Suprapubic skin (tissue), 4 donors: ENCODE results near the gene ACSL5. TPM values are rescaled to one million over a fixed set of nuclear protein-coding genes. Genes with fewer than 3 reads are reported as not detected.
"Not testable (repeated sequence)": the region's sequence is repeated elsewhere in the genome, so short reads cannot be mapped to it uniquely, and the experiment has no call there.

Source experiments
- DNase-seq, 2 donors: peaks; one replicate each; pipeline ENCODE4 v3.0.0-alpha.2; 2019; ENCODE audit warnings: low spot score in 2 of 2
- H3K27ac ChIP-seq: fragments of 200-600 bp; sonication (generic); one replicate; pipeline ENCODE4 v1.5.1; 2019
- H3K27me3 ChIP-seq: fragments of 200-600 bp; sonication (generic); one replicate; pipeline ENCODE4 v1.5.1; 2019
- H3K36me3 ChIP-seq: fragments of 200-600 bp; sonication (generic); one replicate; pipeline ENCODE4 v1.5.1; 2019
- H3K4me1 ChIP-seq: fragments of 200-600 bp; sonication (generic); one replicate; pipeline ENCODE4 v1.5.1; 2019
- H3K4me3 ChIP-seq: fragments of 200-600 bp; sonication (generic); one replicate; pipeline ENCODE4 v1.5.1; 2019; ENCODE audit warnings: mild to moderate bottlenecking
- H3K9me3 ChIP-seq: fragments of 200-600 bp; sonication (generic); one replicate; pipeline ENCODE4 v1.5.1; 2019
- EP300 ChIP-seq: sonication (generic); formaldehyde crosslinking; IDR thresholded peaks from one replicate; pipeline ENCODE4 v1.6.1; 2017; ENCODE audit warnings: antibody characterized with exemption
- POLR2A ChIP-seq, 2 donors: fragments of 450-650 bp; IDR thresholded peaks; one replicate each; pipeline ENCODE4 v1.6.1; 2017; ENCODE audit warnings: antibody characterized with exemption in 2 of 2, mild to moderate bottlenecking in 2 of 2, moderate library complexity in 2 of 2
- POLR2AphosphoS5 ChIP-seq, 3 donors: sonication (generic); formaldehyde crosslinking; IDR thresholded peaks; one replicate each; pipeline ENCODE4 v1.6.1; 2017; ENCODE audit warnings: antibody characterized with exemption in 3 of 3
- WGBS: methylation state at CpG from one replicate; pipeline ENCODE4 v1.1.5; 2018; 5-methylcytosine and 5-hydroxymethylcytosine counted together
- total RNA-seq, 4 donors: library from RNA; depleted of rRNA; stranded (reverse); fragments of >200 nt; gene quantifications; one replicate each; pipeline ENCODE4 v1.1.0, GENCODE V29; 2016
- TF ChIP-seq, protein P1 (sequence below), 2 donors: fragments of 200-600 bp in 1 of 2; fragments of 450-650 bp in 1 of 2; sonication (generic) in 1 of 2; IDR thresholded peaks; one replicate each; pipeline ENCODE4 v1.5.1; 2016 to 2019; ENCODE audit warnings: antibody characterized with exemption in 2 of 2, mild to moderate bottlenecking in 1 of 2, moderate library complexity in 1 of 2

Gene ACSL5
- total RNA-seq, 4 donors from 2014 or later: 3.8 to 6.5 (median 5.0) TPM

- Histone ChIP-seq H3K4me1 (peaks cover 8% of the 10 kb centered on the region), H3K27ac (no peak overlapping the region), H3K4me3 (no peak overlapping the region), H3K36me3 (no peaks in the 10 kb centered on the region), H3K27me3 (no peaks in the 10 kb centered on the region), H3K9me3 (no peaks in the 10 kb centered on the region)
- TF ChIP-seq, protein P1, sequence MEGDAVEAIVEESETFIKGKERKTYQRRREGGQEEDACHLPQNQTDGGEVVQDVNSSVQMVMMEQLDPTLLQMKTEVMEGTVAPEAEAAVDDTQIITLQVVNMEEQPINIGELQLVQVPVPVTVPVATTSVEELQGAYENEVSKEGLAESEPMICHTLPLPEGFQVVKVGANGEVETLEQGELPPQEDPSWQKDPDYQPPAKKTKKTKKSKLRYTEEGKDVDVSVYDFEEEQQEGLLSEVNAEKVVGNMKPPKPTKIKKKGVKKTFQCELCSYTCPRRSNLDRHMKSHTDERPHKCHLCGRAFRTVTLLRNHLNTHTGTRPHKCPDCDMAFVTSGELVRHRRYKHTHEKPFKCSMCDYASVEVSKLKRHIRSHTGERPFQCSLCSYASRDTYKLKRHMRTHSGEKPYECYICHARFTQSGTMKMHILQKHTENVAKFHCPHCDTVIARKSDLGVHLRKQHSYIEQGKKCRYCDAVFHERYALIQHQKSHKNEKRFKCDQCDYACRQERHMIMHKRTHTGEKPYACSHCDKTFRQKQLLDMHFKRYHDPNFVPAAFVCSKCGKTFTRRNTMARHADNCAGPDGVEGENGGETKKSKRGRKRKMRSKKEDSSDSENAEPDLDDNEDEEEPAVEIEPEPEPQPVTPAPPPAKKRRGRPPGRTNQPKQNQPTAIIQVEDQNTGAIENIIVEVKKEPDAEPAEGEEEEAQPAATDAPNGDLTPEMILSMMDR (IDR thresholded peaks at IDR 0.05): no peak
- TF ChIP-seq POLR2AphosphoS5 (IDR thresholded peaks at IDR 0.05): no peak
- TF ChIP-seq EP300: no peak
- TF ChIP-seq POLR2A (IDR thresholded peaks at IDR 0.05): no peak
- 92% methylated on average over 8 of the region's 8 CpGs for WGBS
- no peak for DNase-seq
These were observed 5.8 kb downstream of the ACSL5 start for GRCh38 chr10:112379635-112380296.

- no peak overlapping the region for H3K4me3 ChIP-seq
- no peaks in the 10 kb centered on the region for H3K4me1 ChIP-seq
- H3K27ac ChIP-seq: no peak overlapping the region
- WGBS: 70% methylated on average over 9 of the region's 9 CpGs
- DNase-seq: no peak
- H3K9me3 ChIP-seq: no peaks in the 10 kb centered on the region
- TF ChIP-seq, protein P1 (IDR thresholded peaks at IDR 0.05): no peak
- TF ChIP-seq POLR2A (IDR thresholded peaks at IDR 0.05): no peak
- TF ChIP-seq EP300: no peak
- TF ChIP-seq POLR2AphosphoS5 (IDR thresholded peaks at IDR 0.05): no peak
- no peaks in the 10 kb centered on the region for H3K27me3 ChIP-seq
- H3K36me3 ChIP-seq: no peaks in the 10 kb centered on the region
These were observed 8.8 kb downstream of the ACSL5 start for GRCh38 chr10:112382515-112383235.

DNA sequence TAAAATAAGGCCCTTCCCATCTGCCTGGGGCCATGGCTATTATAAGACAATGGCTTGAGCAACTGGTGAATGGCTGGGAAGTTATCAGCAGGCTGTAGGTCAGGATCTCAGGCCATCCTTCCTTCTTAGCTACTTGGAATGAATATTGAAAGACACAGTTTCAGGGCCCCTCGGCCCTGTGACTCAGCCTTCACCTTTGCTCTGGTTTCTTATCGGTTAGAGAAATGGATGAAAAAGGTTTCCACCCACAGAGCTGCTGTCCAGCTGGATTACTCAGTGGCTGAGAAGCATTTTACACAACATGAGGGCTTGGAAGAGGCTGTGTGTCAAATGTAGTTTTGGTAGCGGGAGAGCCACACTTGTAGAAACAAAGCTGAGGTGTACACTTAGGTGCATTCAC lies 9.4 kb downstream of the ACSL5 start:
- Histone ChIP-seq H3K4me1 (no peaks in the 10 kb centered on the region), H3K36me3 (no peaks in the 10 kb centered on the region), H3K27ac (no peak overlapping the region), H3K4me3 (no peak overlapping the region), H3K9me3 (no peaks in the 10 kb centered on the region), H3K27me3 (no peaks in the 10 kb centered on the region)
- no peak for TF ChIP-seq POLR2AphosphoS5 (IDR thresholded peaks at IDR 0.05)
- TF ChIP-seq POLR2A (IDR thresholded peaks at IDR 0.05): no peak
- TF ChIP-seq, protein P1 (IDR thresholded peaks at IDR 0.05): no peak
- TF ChIP-seq EP300: no peak
- DNase-seq: no peak
- 52% methylated on average over 3 of the region's 3 CpGs for WGBS

GRCh38 chr10:112384141-112384540 lies 10.2 kb downstream of the ACSL5 start:
- DNase-seq: no peak
- H3K4me3 ChIP-seq: no peak overlapping the region
- no peak for TF ChIP-seq POLR2AphosphoS5 (IDR thresholded peaks at IDR 0.05)
- no peak for TF ChIP-seq POLR2A (IDR thresholded peaks at IDR 0.05)
- no peak for TF ChIP-seq EP300
- TF ChIP-seq, protein P1 (IDR thresholded peaks at IDR 0.05): no peak
- no peaks in the 10 kb centered on the region for H3K4me1 ChIP-seq
- H3K9me3 ChIP-seq: no peaks in the 10 kb centered on the region
- H3K27ac ChIP-seq: no peak overlapping the region
- H3K27me3 ChIP-seq: no peaks in the 10 kb centered on the region
- no peaks in the 10 kb centered on the region for H3K36me3 ChIP-seq
- WGBS: 65% methylated on average over 2 of the region's 2 CpGs

DNA sequence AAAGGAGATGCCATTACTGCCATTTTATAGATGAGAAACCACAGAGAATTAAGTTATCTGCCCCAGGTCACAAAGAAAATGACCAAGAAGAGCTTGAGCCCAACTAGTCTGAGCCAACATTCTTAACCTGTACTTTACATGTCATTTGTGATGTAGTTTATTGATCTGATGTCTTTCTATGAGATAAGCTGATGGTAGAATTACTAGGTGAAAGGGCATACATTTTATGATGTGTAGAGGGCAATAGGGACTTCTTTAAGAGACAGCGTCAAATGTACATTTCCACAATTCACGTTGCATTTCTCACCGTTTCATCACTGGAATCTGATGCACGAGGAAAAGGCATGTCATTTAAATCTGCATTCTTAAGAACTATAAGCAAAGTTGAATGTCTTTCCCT lies 11.3 kb downstream of the ACSL5 start:
- H3K36me3 ChIP-seq: no peaks in the 10 kb centered on the region
- TF ChIP-seq POLR2A (IDR thresholded peaks at IDR 0.05): no peak
- no peak for TF ChIP-seq EP300
- TF ChIP-seq POLR2AphosphoS5 (IDR thresholded peaks at IDR 0.05): no peak
- TF ChIP-seq, protein P1 (IDR thresholded peaks at IDR 0.05): no peak
- 58% methylated on average over 4 of the region's 4 CpGs for WGBS
- no peak overlapping the region for H3K4me3 ChIP-seq
- DNase-seq: no peak
- no peaks in the 10 kb centered on the region for H3K4me1 ChIP-seq
- H3K27me3 ChIP-seq: no peaks in the 10 kb centered on the region
- no peak overlapping the region for H3K27ac ChIP-seq
- no peaks in the 10 kb centered on the region for H3K9me3 ChIP-seq

DNA sequence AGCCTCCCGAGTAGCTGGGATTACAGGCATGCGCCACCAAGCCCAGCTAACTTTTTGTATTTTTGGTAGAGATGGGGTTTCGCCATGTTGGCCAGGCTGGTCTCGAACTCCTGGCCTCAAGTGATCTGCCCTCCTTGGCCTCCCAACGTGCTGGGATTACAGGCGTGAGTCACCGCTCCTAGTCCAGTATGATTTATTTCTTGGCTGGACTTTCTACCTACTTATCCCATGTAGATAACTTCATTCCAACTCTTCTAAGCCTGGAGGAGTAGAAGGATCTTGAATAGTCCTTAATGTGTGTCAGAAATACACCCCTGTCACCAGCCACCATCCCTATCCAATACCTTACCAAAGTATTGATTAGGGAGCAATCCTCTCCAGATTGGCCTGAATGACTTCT lies 14.1 kb downstream of the ACSL5 start:
- DNase-seq, H3K27me3 ChIP-seq, H3K4me3 ChIP-seq, H3K9me3 ChIP-seq, H3K36me3 ChIP-seq, H3K27ac ChIP-seq, H3K4me1 ChIP-seq: not testable (repeated sequence)
- 88% methylated on average over 7 of the region's 7 CpGs for WGBS
